GM19351 (cell line): ENCODE results near the gene C5orf22.
A peak's percentile ranks its signal among the peaks of the same experiment; 100 is the strongest.
"Not testable (repeated sequence)": the region's sequence is repeated elsewhere in the genome, so short reads cannot be mapped to it uniquely, and the experiment has no call there.

Experiments
- ATAC-seq: cut with Tn5 transposase; IDR thresholded peaks from one replicate; pipeline ENCODE4 v1.9.1; 2021; ENCODE audit warnings: mild to moderate bottlenecking, moderate library complexity; ENCODE audit not compliant: unreplicated experiment

C5orf22 gene

DNA sequence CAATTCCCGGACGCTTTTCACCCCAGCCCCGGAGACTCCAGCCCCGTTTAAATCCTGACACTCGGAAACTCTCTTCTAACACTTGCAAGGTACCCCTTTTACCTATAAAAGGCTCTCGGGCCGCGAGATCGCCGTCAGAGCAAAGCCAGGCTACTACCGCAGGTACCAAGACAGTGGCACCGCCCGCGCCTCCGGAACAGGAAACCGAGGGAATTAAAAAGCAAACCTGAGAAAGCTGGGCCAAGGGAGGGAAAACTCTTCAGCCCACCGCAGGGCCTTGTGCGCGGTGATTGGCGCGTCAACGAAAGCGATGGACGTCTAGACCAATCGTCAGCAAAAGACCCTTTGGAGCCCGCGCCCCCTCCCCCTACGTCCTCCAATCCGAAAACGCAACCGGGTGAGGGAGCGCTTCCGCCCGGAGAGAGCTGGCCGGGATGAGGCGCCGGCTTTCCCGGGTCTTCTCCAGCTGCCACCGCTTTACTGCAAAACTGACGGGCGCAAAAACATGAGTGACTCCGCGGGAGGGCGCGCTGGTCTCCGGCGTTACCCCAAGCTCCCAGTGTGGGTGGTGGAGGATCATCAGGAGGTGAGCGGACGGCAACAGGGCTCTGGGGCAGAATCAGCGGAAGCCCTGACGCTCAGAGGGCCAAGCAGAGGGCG lies at the start of gene C5orf22, which contains the start of gene DROSHA:
Gene C5orf22 (plus strand): TSS at position 414 of the 660 bp plus-strand sequence. CDS start 92 bp downstream, at position 506.
Gene DROSHA (minus strand): TSS at position 206 of the 660 bp plus-strand sequence. CDS start 3,034 bp downstream, outside the sequence.
- peak; percentile 88 for ATAC-seq

DNA sequence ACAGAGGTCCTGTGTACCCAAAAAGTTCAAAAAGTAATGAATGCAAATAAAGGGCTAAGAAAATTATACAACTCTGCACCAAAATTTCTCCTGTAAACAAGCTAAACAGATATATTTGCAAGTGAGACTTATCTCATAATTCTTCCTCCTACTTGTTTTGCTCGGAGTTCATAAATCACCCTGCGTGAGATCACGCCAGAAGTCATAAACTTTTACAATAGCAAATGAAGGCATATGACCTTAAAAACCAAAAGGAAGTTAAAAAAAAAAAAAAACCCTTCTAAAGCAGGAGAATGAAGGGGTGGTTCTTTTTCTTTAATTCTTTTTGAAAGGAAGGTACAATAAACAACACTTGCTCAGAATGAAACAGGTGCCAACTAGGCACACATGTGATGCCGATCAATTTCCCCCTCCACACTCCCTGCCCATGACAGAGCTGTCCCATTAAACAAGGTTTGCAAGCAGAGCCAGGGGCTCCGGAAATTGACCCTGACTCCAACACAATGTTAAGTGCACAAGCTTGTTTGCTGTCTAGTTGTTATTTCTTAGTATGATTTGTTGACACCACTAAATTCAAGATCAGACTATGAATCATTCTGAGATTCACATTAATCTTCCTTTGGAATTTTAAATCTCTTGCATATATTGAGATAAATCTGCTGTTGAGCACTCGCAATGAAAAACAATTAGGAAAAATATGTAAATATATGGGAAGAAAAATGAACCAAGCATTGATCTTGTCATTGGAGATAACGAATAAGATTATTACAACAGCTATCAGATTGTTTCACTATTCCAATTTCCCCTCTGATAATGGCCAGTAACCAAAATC lies 46.5 kb upstream of the C5orf22 start:
- ATAC-seq, result no peak

DNA sequence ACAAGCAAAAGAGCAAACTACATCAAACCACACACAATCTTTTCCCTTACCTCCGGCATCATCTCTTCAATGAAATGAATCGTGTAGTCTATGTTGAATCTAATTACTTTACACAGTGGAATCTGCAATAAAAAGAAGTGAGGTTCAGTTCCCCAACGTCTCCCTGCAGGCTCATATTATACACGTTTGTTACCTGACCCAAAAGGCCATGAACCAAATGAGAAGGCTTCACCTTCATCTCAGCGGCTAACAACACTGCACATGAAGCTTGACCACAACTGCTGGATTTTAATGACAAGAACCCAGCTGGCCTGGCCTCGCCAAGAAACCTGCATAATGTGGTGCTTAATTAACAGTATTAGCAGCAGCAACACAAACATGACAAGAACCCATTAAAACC lies 45.7 kb upstream of the C5orf22 start:
- ATAC-seq, result no peak

GRCh38 chr5:31487506-31487905 lies 44.6 kb upstream of the C5orf22 start:
- ATAC-seq, result no peak

DNA sequence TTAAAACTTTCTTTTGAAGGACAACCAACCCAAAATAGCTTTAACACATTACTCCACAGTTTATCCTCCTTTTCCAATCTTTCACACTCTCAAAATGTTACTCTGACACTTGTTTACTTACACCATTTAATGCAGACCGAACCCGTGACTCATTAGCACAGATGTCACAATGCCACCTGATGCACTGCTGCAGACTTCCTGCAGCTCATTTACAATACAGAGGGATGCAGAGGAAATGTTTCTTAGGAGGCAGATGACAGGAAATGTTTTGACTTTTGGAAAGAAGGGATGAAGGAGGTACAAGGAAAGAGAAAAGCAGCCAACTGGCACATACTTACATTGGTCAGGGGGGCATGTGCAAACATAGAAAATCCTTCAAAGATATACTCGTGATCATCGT lies 39.2 kb upstream of the C5orf22 start:
- no peak for ATAC-seq

- no peak for ATAC-seq
Observed at GRCh38 chr5:31495336-31495735, 36.8 kb upstream of the C5orf22 start.

DNA sequence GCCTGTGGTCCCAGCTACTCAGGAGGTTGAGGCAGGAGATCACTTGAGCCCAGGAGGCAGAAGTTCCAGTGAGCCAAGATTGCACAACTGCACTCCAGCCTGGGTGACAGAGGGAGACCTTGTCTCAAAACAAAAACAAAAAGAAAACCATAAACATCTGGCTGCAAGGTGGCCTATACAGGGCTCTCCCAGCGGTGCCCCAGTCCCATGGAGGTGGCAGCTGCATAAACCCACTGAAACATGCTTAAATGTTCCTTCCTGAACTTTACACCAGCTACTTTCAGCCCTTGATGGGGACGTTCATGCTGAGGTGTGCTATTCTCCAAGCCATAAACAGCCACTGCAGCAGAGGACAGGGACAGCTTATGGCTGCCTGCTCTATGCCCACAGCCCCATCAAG lies 35.8 kb upstream of the C5orf22 start:
- no peak for ATAC-seq

DNA sequence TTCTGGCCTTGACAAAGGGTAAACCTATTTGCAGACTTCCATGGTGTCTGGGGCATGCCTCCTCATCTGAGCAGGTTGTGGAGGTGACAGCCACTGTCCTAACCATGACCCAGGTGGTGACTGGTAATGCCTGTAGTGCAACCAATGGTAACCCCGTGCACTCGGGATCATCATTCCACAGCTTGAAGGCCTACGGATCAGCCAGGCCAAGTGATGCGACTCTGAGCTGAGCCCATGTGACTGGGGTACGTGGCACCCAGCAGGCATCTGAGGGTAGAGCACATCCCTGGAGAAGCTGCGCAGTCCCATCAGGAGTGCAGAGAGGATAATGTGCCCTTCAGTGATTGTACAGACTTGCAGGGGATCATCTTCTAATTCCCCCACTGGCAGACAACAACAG lies 35.2 kb upstream of the C5orf22 start:
- no peak for ATAC-seq

DNA sequence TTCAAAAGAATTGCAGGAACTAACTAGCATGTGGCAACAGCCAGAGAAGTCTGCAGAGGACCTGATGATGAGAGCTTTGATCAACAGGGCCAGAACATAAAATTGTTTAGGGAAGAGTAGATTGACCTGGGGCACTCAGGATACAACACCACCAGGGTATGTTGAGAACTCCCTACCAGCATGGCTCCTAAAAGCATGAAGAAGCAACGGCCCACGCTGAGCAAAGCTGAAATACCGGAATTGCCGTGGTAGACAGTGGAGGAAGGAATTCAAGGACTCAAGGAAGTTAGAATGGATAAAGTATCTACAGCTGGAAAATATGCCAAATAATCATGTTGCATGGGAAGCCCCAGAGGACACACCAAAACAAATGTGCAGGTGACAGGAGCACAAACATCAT lies 31.8 kb upstream of the C5orf22 start:
- ATAC-seq, result no peak

DNA sequence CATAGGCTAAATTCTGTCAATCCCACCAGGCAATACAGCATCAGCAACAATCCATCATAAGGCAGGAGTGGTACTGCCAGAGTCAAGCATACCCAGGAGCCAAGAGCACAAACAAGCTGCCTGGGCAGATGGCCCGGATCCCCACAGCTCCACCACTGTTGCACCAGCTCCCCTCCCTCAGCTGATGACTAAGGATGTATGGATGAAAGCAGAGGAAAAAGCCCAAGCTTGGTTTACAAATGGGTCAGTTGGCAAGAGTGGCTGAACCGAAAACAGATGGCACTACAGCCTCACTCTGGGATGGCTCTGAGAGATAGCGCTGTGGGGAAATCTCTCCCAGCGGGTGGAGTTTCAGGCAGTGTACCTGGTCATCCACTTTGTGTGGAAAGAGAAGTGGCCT lies 29.6 kb upstream of the C5orf22 start:
- ATAC-seq, result no peak

GRCh38 chr5:31504529-31504928 lies 27.6 kb upstream of the C5orf22 start:
- ATAC-seq, result no peak

DNA sequence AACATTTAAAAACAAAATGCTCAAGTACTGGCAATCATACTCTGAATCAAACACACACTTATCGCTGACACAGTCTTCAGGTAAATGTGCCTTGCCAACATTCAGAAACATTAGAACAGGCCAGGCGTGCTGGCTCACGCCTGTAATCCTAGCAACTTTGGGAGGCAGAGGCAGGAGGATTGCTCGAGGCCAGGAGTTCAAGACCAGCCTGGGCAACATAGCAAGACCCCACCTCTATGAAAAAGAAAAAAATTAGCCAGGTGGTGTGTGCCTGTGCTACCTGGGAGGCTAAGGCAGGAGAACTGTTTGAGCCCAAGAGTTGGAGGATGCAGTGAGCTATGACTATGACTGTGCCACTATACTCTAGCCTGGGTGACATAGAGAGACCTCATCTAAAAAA lies 20.8 kb upstream of the C5orf22 start:
- ATAC-seq, result no peak

DNA sequence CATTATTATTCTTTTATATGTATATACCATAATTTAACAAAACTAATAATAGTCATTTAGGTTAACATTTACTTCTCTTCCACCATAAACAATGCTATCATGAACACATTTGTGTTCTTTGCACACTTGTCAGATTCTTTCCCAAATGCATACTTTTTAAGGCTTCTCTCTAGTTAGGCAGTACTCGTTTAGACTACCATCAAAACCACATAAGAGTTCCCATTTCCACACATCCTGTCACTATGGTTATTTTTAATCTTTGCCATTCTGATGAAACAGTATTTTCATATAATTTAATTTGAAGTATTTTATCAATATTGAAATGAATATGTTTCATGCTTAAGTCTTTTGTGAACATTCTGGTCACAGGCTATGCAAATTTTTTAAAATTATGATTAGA lies 15.3 kb upstream of the C5orf22 start:
- ATAC-seq, result no peak

DNA sequence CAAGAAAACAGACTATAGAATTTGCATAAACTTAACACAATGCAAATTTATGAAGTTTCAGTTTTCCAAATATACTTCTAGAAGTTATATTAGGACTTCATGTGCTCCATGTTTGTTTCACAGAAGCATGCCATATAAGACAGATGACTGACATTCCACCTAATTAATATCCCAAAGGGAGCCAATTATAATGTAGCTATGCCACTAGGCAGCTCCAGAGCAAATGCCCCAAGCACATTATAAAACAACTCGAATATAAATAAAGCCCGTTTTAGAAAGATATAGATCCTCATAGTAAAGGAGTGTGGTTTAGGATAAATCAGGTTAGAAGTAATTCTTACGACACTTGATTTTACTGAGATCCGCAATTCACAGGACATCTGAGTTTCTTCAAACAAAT lies 9.1 kb upstream of the C5orf22 start:
- no peak for ATAC-seq

GRCh38 chr5:31530541-31531265 lies 1.4 kb upstream of the C5orf22 start:
- ATAC-seq, result no peak

- peak; percentile 39 for ATAC-seq
Observed at GRCh38 chr5:31531543-31531887, 586 bp upstream of the C5orf22 start.

- ATAC-seq, result no peak
Observed at GRCh38 chr5:31534527-31535046, 2.5 kb downstream of the C5orf22 start.

- ATAC-seq, result no peak
Observed at GRCh38 chr5:31536873-31537272, 4.8 kb downstream of the C5orf22 start.

DNA sequence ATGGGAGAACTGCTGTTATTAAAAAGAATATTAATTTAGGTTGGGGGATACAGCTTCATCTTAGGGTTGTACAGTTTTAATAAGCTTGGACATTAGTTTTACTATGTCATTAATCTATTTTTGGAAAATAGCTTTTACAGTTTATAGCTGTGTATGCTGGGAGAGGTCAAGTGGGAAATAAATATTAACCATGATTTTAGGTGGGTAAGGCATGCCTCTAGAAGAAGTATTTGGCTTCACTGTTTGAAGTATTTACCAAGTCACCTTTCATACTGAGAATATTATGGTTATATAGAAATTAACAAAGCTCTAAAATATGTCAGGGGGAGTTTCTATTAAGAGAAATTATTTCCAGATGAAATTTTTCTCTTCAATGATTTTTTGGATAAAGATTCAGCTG lies 5.2 kb downstream of the C5orf22 start:
- no peak for ATAC-seq

DNA sequence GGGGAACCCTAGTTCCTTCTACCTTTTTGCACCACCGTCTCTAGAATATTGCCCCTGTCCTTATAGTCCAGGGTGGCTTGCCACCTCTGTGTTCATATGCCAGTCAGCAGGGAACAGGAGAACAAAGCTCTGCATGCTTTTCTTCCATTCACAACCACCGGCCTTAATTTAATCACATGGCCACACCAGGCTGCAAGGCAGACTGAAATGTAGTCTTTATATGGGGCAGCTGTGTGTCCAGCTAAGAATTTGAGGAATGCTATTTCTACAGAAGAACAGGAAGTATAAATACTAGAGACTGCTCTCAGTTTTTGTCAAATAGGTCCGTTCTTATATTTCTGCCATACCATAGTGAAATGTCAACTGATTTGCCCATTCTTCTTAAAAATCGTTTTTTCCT lies 5.8 kb downstream of the C5orf22 start:
- ATAC-seq, result no peak

DNA sequence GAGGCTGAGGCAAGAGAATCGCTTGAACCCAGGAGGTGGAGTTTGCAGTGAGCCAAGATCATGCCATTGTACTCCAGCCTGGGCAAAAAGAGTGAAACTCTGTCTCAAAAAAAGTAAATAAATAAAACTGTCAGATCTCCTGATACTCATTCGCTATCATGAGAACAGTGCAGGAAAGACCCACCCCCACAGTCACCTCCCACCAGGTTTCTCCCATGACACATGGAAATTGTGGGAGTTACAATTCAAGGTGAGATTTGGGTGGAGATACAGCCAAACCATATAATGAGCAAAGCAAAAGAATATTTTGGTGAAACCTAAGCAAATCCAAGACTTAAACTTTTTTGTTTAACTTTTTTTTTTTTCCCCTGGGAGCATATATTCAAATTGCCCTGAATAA lies 17.0 kb downstream of the C5orf22 start:
- not testable (repeated sequence) for ATAC-seq
